ENCODE results near the gene EPHB3. TPM values are rescaled to one million over a fixed set of nuclear protein-coding genes. Genes with fewer than 3 reads are reported as not detected.

The EPHB3 gene
- total RNA-seq, 1 donor from 2014 or later: 44.7 TPM

DNA sequence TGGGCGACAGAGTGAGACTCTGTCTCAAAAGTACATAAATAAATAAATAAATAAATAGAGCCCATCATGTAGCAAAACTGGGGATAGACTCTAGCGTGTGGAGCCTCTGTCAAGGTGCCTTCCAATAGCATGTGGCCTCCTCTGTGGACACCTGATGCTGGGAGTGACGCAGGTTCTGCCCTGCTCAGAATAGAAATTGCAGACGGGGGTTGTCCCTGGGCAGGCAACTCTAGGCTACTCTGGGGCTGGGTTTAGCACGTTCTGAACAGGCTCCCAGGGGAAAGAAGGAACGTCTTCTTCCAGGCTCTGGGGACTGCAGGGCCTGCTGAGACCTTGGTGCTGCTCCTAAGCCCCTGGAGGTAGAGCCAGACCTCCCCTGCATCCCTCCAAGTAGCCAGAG is 65.3 kb downstream of the EPHB3 start:
- ATAC-seq: no peak

- ATAC-seq: no peak
Observed at GRCh38 chr3:184629555-184630160, 68.1 kb downstream of the EPHB3 start.

GRCh38 chr3:184630861-184631471 is 69.4 kb downstream of the EPHB3 start:
- ATAC-seq: no peak

GRCh38 chr3:184631472-184631861 is 69.9 kb downstream of the EPHB3 start:
- ATAC-seq: no peak

Other genes starting within 250 kb of the EPHB3 start
- 339 TPM for gene EIF4G1, start 247.2 kb upstream of the EPHB3 start, total RNA-seq
- 7.3 TPM for gene FAM131A, start 224.2 kb upstream of the EPHB3 start, total RNA-seq
- gene CLCN2, start 200.2 kb upstream of the EPHB3 start, total RNA-seq: 3.4 TPM
- gene POLR2H, start 200.1 kb upstream of the EPHB3 start, total RNA-seq: 46.0 TPM
- not detected for gene THPO, start 183.6 kb upstream of the EPHB3 start, total RNA-seq
- gene CHRD, start 181.7 kb upstream of the EPHB3 start, total RNA-seq: 0.84 TPM
- gene MAGEF1, start 150.3 kb downstream of the EPHB3 start, total RNA-seq: 16.1 TPM

Data from esophagus mucosa (tissue), 1 donor.